ENCODE data around the gene CHN2.
"Not testable (repeated sequence)": the region's sequence is repeated elsewhere in the genome, so short reads cannot be mapped to it uniquely, and the experiment has no call there.

The CHN2 gene

DNA sequence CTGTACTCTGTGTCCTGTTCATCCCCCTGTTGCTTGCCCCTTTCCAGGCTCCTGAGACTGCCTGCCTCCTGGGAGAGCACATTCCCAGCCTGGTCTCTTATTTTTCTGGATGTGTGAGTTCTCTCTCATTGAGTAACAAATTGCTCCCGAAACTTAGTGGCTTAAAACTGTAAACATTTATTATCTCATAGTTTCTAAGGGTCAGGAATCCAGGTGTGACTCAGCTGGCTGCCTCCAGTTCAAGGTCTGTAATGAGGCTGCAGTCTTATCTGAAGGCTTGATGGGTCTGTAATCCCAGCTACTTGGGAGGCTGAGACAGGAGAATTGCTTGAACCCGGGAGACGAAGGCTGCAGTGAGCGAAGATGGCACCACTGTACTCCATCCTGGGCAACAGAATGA is 315.5 kb downstream of the CHN2 start:
- FAIRE-seq, result no peak

DNA sequence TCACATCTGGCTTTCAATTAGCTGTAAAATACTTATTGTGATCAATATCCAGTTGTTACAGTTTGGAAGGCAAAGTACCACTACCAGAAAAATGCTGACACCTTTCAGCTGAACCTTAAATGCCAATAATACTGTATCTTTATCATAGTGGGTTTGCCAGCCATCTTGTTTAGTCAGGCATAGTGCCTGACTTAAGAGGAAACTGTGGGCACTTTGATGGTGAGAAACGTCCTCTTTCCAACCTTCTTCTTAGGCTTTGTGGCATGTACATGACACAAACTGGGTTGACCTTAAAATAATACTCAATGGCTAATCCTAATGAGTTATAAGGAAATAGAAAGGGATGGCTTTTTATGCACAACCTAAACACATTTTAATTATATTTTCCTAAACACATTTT is 316.8 kb downstream of the CHN2 start:
- FAIRE-seq, result no peak

DNA sequence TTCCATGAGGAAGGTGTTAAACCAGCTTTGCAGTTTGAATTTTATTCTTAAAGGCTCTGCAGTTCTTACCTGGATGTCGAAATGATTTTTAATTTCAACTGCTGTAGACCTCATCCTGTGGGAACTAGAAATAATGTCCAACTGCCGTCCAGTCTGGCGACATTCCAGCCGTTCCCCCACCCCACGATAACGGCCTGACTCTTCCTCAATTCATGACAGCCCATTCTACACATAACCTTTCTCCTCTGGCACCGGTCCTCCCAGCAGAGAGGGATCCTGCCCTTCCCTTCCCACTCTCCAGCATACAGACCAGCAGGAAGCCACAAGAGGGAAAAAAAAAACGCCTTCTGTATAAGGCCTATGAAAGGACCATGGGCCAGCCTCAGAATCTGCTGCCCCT is 317.3 kb downstream of the CHN2 start:
- no peak for FAIRE-seq

DNA sequence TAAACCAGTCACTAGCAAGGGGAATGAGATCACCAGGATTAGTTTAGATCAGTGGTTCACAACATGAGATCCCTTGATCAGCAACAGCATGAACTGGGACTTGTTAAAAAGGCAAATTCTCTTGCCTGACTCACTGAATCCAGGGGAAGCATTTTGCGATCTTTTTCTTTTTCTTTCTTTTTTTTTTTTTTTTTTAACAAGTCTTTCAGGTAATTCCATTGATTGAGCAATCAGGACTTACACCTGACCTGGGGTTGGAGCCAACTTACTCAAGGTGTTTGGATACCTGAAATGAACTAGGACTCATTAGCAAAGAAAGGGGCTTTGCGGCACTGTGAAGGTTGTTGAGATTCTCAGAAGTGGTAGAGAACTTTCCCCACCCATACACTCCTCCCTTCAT is 321.9 kb downstream of the CHN2 start:
- FAIRE-seq, result no peak

DNA sequence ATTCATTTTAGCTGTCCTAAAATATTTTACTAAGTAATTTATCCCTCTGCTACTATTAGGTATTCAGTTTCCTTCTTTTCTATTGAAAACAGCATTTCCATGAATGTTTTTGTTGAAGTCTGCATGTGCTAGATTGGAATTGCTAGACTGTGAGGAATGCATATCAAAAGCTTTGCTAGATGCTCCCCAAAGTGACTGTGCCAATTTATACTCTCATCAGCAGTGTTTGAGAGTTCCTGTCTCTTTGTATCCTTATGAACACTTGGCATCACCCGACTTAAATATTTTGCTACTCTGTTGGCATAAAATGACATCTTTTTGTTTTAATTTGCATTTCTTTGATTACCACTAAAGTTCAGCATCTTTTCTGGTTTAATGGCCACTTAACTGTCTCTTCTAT is 324.0 kb downstream of the CHN2 start:
- FAIRE-seq, result no peak

DNA sequence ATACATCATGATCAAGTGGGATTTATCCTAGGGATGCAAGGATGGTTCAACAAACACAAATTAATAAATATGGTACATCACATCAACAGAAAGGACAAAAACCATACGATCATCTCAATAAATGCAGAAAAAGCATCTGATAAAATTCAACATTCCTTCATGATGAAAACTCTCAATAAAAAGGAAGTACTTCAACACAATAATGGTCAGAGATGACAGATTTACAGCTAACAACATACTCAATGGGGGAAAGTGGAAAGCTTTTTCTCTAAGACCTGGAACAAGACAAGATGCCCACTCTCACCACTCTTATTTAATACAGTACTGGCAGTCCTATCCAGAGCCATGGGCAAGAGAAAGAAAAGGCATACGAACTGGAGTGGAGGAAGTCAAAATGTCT is 329.2 kb downstream of the CHN2 start:
- no peak for FAIRE-seq

DNA sequence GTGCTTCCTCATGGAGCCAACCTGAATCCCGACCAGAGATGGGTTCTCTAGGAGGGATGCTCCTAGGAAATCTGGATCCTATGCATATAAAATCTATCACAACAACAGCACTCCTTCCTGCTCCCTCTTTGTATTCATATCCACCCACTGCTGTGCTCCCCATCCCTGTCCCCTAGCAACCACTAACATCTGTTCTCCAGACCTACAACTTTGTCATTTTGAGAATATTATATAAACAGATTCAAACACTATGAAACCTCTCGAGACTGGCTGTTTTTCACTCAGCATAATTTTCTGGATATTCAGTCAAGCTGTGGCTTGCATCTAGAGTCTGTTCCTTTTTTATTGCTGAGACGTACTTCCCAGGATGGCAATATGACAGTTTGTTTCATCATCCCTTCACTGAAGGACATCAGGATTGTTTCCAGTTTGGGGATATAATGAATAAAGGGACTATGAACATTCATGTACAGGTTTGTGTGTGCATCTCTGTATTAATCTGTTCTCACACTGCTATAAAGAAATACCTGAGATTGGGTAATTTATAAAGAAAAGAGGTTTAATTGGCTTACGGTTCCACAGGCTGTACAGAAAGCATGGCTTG is 333.0 kb downstream of the CHN2 start:
- FAIRE-seq, result no peak

DNA sequence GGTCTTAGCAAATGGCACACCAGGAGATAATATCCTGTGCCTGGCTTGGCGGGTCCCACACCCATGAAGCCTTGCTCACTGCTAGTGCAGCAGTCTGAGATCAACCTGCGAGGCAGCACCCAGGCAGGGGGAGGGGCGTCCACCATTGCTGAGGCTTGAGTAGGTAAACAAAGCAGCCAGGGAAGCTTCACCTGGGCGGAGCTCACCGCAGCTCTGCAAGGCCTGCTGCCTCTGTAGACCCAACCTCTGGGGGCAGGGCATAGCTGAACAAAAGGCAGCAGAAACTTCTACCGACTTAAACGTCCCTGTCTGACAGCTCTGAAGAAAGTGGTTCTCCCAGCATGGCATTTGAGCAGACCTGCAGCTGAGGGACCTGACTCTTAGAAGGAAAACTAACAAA is 334.0 kb downstream of the CHN2 start:
- not testable (repeated sequence) for FAIRE-seq
